ENCODE results near the gene PPP1R7.

GRCh38 chr2:241214766-241215165 is 64.5 kb downstream of the PPP1R7 start:
- TF ChIP-seq POLR2A (IDR thresholded peaks at IDR 0.05): no peak
- TF ChIP-seq, protein P1, sequence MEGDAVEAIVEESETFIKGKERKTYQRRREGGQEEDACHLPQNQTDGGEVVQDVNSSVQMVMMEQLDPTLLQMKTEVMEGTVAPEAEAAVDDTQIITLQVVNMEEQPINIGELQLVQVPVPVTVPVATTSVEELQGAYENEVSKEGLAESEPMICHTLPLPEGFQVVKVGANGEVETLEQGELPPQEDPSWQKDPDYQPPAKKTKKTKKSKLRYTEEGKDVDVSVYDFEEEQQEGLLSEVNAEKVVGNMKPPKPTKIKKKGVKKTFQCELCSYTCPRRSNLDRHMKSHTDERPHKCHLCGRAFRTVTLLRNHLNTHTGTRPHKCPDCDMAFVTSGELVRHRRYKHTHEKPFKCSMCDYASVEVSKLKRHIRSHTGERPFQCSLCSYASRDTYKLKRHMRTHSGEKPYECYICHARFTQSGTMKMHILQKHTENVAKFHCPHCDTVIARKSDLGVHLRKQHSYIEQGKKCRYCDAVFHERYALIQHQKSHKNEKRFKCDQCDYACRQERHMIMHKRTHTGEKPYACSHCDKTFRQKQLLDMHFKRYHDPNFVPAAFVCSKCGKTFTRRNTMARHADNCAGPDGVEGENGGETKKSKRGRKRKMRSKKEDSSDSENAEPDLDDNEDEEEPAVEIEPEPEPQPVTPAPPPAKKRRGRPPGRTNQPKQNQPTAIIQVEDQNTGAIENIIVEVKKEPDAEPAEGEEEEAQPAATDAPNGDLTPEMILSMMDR (IDR thresholded peaks at IDR 0.05 in 8 of 11, conservative IDR thresholded peaks at IDR 0.05 in 3 of 11): no peak
